ENCODE results near the gene STIMATE. TPM values are rescaled to one million over a fixed set of nuclear protein-coding genes. Genes with fewer than 3 reads are reported as not detected.
A peak's percentile ranks its signal among the peaks of the same experiment; 100 is the strongest.

STIMATE gene
- total and polyA plus RNA-seq, 4 donors, result 14.0 to 24.4 (median 20.9) TPM

DNA sequence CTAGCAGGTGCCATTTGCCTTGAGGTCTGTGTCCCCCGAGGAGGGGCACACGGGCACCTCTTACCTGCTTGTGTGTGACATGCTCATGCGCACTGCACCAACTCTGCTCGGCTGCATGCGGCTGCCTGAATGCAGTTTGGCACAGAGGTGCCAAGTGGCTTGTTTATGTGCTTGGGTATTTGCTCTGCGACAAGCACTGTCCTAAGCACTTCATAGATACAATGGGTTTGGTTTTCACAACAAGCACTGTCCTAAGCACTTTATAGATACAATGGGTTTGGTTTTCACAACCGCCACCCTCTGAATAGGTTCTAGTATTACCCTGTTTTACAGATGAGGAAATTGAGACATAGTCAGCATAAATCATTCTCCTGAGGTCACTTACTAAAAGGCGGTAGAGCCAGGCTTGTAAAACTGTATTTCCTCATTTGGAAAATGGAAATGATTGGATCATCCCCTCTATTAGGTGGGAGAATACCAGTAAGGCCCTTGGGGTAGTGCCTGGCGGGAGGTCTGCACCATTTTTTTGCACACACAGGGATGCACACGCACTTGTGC is 67.4 kb downstream of the STIMATE start:
- no peaks in the 10 kb centered on the region for H3K9me3 ChIP-seq (ENCODE audit: control insufficient read depth in 4 of 4, low read length in 3 of 4)
- H3K4me3 ChIP-seq (ENCODE audit: low read depth in 1 of 3, low read length in 3 of 3), result peak overlapping the region; percentile 62 to 94 (median 93)
- TF ChIP-seq GABPA (IDR thresholded peaks at IDR 0.05 in 1 of 2, conservative IDR thresholded peaks at IDR 0.05 in 1 of 2) (no peak), FOXA2 (IDR thresholded peaks at IDR 0.05) (no peak), HNF4G (IDR thresholded peaks at IDR 0.05) (no peak), HNF4A (conservative IDR thresholded peaks at IDR 0.05) (no peak), RAD21 (IDR thresholded peaks at IDR 0.05) (no peak), YY1 (IDR thresholded peaks at IDR 0.05) (no peak)
- TF ChIP-seq, protein P1, sequence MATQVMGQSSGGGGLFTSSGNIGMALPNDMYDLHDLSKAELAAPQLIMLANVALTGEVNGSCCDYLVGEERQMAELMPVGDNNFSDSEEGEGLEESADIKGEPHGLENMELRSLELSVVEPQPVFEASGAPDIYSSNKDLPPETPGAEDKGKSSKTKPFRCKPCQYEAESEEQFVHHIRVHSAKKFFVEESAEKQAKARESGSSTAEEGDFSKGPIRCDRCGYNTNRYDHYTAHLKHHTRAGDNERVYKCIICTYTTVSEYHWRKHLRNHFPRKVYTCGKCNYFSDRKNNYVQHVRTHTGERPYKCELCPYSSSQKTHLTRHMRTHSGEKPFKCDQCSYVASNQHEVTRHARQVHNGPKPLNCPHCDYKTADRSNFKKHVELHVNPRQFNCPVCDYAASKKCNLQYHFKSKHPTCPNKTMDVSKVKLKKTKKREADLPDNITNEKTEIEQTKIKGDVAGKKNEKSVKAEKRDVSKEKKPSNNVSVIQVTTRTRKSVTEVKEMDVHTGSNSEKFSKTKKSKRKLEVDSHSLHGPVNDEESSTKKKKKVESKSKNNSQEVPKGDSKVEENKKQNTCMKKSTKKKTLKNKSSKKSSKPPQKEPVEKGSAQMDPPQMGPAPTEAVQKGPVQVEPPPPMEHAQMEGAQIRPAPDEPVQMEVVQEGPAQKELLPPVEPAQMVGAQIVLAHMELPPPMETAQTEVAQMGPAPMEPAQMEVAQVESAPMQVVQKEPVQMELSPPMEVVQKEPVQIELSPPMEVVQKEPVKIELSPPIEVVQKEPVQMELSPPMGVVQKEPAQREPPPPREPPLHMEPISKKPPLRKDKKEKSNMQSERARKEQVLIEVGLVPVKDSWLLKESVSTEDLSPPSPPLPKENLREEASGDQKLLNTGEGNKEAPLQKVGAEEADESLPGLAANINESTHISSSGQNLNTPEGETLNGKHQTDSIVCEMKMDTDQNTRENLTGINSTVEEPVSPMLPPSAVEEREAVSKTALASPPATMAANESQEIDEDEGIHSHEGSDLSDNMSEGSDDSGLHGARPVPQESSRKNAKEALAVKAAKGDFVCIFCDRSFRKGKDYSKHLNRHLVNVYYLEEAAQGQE (IDR thresholded peaks at IDR 0.05), result peak; percentile 12
- H3K9ac ChIP-seq (ENCODE audit: low read depth in 1 of 2, low read length in 2 of 2), result peak overlapping the region; percentile 97 to 99
- DNase-seq (ENCODE audit: low spot score), result no peak
- H3K36me3 ChIP-seq (ENCODE audit: control insufficient read depth in 4 of 4, insufficient read depth in 3 of 4, low read depth in 1 of 4, low read length in 3 of 4), result peaks cover 3 to 26% (median 18%) of the 10 kb centered on the region in 4 donors
- 39% methylated on average over 10 of the region's 10 CpGs for WGBS
- no peaks in the 10 kb centered on the region for H3K27me3 ChIP-seq (ENCODE audit: control insufficient read depth in 4 of 4, insufficient read depth in 4 of 4, low read length in 3 of 4)
- peaks cover 7 to 71% (median 51%) of the 10 kb centered on the region in 4 donors for H3K4me1 ChIP-seq (ENCODE audit: control insufficient read depth in 4 of 4, insufficient read depth in 4 of 4, low read length in 3 of 4)
- peak overlapping the region; percentile 96 to 99 for H3K27ac ChIP-seq (ENCODE audit: low read depth in 1 of 2, low read length in 2 of 2)

GRCh38 chr3:52829482-52829881 is 67.9 kb downstream of the STIMATE start:
- H3K9me3 ChIP-seq (ENCODE audit: control insufficient read depth in 4 of 4, low read length in 3 of 4), result no peaks in the 10 kb centered on the region

More at GRCh38 chr3:52829482-52829881, 67.9 kb downstream of the STIMATE start:
- Histone ChIP-seq H3K36me3 (ENCODE audit: control insufficient read depth in 4 of 4, insufficient read depth in 3 of 4, low read depth in 1 of 4, low read length in 3 of 4) (peaks cover 7 to 31% (median 23%) of the 10 kb centered on the region in 4 donors), H3K9ac (ENCODE audit: low read depth in 1 of 2, low read length in 2 of 2) (peak overlapping the region; percentile 97 to 99), H3K27me3 (ENCODE audit: control insufficient read depth in 4 of 4, insufficient read depth in 4 of 4, low read length in 3 of 4) (no peaks in the 10 kb centered on the region), H3K27ac (ENCODE audit: low read depth in 1 of 2, low read length in 2 of 2) (peak overlapping the region; percentile 96 to 99), H3K4me1 (ENCODE audit: control insufficient read depth in 4 of 4, insufficient read depth in 4 of 4, low read length in 3 of 4) (peaks cover 6 to 71% (median 51%) of the 10 kb centered on the region in 4 donors), H3K4me3 (ENCODE audit: low read depth in 1 of 3, low read length in 3 of 3) (peak overlapping the region; percentile 62 to 94 (median 93))
- DNase-seq (ENCODE audit: low spot score), result peak; percentile 45
- peak; percentile 70 for TF ChIP-seq SP1 (IDR thresholded peaks at IDR 0.05)
- peak; percentile 24 for TF ChIP-seq FOXA2 (IDR thresholded peaks at IDR 0.05)
- TF ChIP-seq HNF4G (IDR thresholded peaks at IDR 0.05), result peak; percentile 45
- no peak for TF ChIP-seq YY1 (IDR thresholded peaks at IDR 0.05)
- TF ChIP-seq HNF4A (conservative IDR thresholded peaks at IDR 0.05), result peak; percentile 79 to 80
- TF ChIP-seq FOXA1 (IDR thresholded peaks at IDR 0.05), result no peak
- peak in 1 of 2 donors; percentile 28 for TF ChIP-seq JUND (IDR thresholded peaks at IDR 0.05)
- TF ChIP-seq RAD21 (IDR thresholded peaks at IDR 0.05), result no peak
- TF ChIP-seq GABPA (IDR thresholded peaks at IDR 0.05 in 1 of 2, conservative IDR thresholded peaks at IDR 0.05 in 1 of 2), result no peak
- TF ChIP-seq, protein P2, sequence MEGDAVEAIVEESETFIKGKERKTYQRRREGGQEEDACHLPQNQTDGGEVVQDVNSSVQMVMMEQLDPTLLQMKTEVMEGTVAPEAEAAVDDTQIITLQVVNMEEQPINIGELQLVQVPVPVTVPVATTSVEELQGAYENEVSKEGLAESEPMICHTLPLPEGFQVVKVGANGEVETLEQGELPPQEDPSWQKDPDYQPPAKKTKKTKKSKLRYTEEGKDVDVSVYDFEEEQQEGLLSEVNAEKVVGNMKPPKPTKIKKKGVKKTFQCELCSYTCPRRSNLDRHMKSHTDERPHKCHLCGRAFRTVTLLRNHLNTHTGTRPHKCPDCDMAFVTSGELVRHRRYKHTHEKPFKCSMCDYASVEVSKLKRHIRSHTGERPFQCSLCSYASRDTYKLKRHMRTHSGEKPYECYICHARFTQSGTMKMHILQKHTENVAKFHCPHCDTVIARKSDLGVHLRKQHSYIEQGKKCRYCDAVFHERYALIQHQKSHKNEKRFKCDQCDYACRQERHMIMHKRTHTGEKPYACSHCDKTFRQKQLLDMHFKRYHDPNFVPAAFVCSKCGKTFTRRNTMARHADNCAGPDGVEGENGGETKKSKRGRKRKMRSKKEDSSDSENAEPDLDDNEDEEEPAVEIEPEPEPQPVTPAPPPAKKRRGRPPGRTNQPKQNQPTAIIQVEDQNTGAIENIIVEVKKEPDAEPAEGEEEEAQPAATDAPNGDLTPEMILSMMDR (IDR thresholded peaks at IDR 0.05; ENCODE audit: low read depth, low read length, missing input control), result no peak
- peak; percentile 54 for TF ChIP-seq TAF1 (conservative IDR thresholded peaks at IDR 0.05)
- TF ChIP-seq NR2F2 (IDR thresholded peaks at IDR 0.05), result peak; percentile 25
- TF ChIP-seq, protein P1 (IDR thresholded peaks at IDR 0.05), result peak; percentile 55
- TF ChIP-seq MAX (IDR thresholded peaks at IDR 0.05), result no peak
- peak; percentile 86 to 90 for TF ChIP-seq RXRA (IDR thresholded peaks at IDR 0.05)
- TF ChIP-seq, protein P3, sequence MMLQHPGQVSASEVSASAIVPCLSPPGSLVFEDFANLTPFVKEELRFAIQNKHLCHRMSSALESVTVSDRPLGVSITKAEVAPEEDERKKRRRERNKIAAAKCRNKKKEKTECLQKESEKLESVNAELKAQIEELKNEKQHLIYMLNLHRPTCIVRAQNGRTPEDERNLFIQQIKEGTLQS (IDR thresholded peaks at IDR 0.05), result no peak
- TF ChIP-seq EGR1 (IDR thresholded peaks at IDR 0.05; ENCODE audit: low read depth in 2 of 2), result peak in 1 of 2 donors; percentile 23
- TF ChIP-seq, protein P4, sequence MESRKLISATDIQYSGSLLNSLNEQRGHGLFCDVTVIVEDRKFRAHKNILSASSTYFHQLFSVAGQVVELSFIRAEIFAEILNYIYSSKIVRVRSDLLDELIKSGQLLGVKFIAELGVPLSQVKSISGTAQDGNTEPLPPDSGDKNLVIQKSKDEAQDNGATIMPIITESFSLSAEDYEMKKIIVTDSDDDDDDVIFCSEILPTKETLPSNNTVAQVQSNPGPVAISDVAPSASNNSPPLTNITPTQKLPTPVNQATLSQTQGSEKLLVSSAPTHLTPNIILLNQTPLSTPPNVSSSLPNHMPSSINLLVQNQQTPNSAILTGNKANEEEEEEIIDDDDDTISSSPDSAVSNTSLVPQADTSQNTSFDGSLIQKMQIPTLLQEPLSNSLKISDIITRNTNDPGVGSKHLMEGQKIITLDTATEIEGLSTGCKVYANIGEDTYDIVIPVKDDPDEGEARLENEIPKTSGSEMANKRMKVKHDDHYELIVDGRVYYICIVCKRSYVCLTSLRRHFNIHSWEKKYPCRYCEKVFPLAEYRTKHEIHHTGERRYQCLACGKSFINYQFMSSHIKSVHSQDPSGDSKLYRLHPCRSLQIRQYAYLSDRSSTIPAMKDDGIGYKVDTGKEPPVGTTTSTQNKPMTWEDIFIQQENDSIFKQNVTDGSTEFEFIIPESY (IDR thresholded peaks at IDR 0.05), result no peak
- 43% methylated on average over 3 of the region's 3 CpGs for WGBS
